Spleen (tissue), 11 donors: ENCODE measurements around the gene NENF. TPM values are rescaled to one million over a fixed set of nuclear protein-coding genes. Genes with fewer than 3 reads are reported as not detected.
"Not testable (repeated sequence)": the region's sequence is repeated elsewhere in the genome, so short reads cannot be mapped to it uniquely, and the experiment has no call there.

Experiments used
- DNase-seq: peaks from one replicate; pipeline ENCODE4 v3.0.0-alpha.2; 2020
- H3K27ac ChIP-seq, 8 donors: fragments of 200-600 bp; sonication (generic) in 7 of 8; 1 replicate in 4 of 8; 2 replicates in 4 of 8; pipeline versions ENCODE4 v1.5.0 to v1.8.0; 2016 to 2021; ENCODE audit warnings: inconsistent platforms in 4 of 8, mild to moderate bottlenecking in 4 of 8, moderate library complexity in 1 of 8
- H3K27me3 ChIP-seq, 7 donors: fragments of 200-600 bp; sonication (generic) in 6 of 7; replicated peaks in 1 of 7; 1 replicate in 4 of 7; 2 replicates in 3 of 7; pipeline versions ENCODE4 v1.5.0 to v1.8.0; 2016 to 2021; ENCODE audit warnings: inconsistent platforms in 3 of 7, mild to moderate bottlenecking in 1 of 7
- H3K36me3 ChIP-seq, 6 donors: fragments of 200-600 bp; sonication (generic) in 5 of 6; 1 replicate in 4 of 6; 2 replicates in 2 of 6; pipeline versions ENCODE4 v1.5.0 to v1.8.0; 2016 to 2021; ENCODE audit warnings: inconsistent platforms in 2 of 6
- H3K4me1 ChIP-seq, 6 donors: fragments of 200-600 bp; sonication (generic) in 5 of 6; 1 replicate in 3 of 6; 2 replicates in 3 of 6; pipeline versions ENCODE4 v1.5.0 to v1.8.0; 2016 to 2021; ENCODE audit warnings: inconsistent platforms in 3 of 6
- H3K4me3 ChIP-seq, 8 donors: fragments of 200-600 bp; sonication (generic) in 7 of 8; 1 replicate in 4 of 8; 2 replicates in 4 of 8; pipeline versions ENCODE4 v1.5.0 to v1.8.0; 2016 to 2021; ENCODE audit warnings: inconsistent platforms in 4 of 8, mild to moderate bottlenecking in 4 of 8, moderate library complexity in 2 of 8
- H3K9me3 ChIP-seq, 8 donors: fragments of 200-600 bp; sonication (generic) in 7 of 8; 1 replicate in 4 of 8; 2 replicates in 4 of 8; pipeline versions ENCODE4 v1.5.0 to v1.8.0; 2016 to 2021; ENCODE audit warnings: inconsistent platforms in 4 of 8
- POLR2A ChIP-seq, 3 donors: fragments of 450-650 bp; IDR thresholded peaks; one replicate each; pipeline ENCODE4 v1.5.1; 2017; ENCODE audit warnings: antibody characterized with exemption in 3 of 3, mild to moderate bottlenecking in 1 of 3
- POLR2AphosphoS5 ChIP-seq, 3 donors: sonication (generic); formaldehyde crosslinking; IDR thresholded peaks; one replicate each; pipeline ENCODE4 v1.5.1; 2017; ENCODE audit warnings: antibody characterized with exemption in 3 of 3
- WGBS, 5 donors: extraction: QIAGEN DNeasy Blood & Tissue Kit in 3 of 5; methylation state at CpG; one replicate each; pipeline versions ENCODE4 v1.1.5 to v1.1.7; 2013 to 2018; 5-methylcytosine and 5-hydroxymethylcytosine counted together
- intact Hi-C: fragments of 100-400 bp; cut with DNase I; formaldehyde crosslinking; loops from one replicate; pipeline ENCODE4 v1.15.0; 2023; ENCODE audit warnings: low total_unique reads
- polyA plus RNA-seq, 3 donors: library from polyadenylated mRNA; stranded (reverse); fragments of 200-250 nt; gene quantifications; one replicate each; pipeline ENCODE4 v1.2.1, GENCODE V29; 2013
- total RNA-seq, 7 donors: library from RNA; depleted of rRNA in 3 of 7; stranded (reverse); fragments of >200 nt in 3 of 7; fragmentation: NEBNext Ultra II Directional in 4 of 7; extraction: Animal tissue kit (Norgen Biotek cat#: 25700) in 4 of 7; gene quantifications; one replicate each; pipeline versions ENCODE4 v1.1.0 to v1.2.1, GENCODE V29; 2016 to 2021
- TF ChIP-seq, protein P1 (sequence below), 11 experiments: fragments of 200-600 bp in 7 of 11; fragments of 450-650 bp in 4 of 11; sonication (generic) in 4 of 11; IDR thresholded peaks in 8 of 11; conservative IDR thresholded peaks in 3 of 11; 1 replicate in 7 of 11; 2 replicates in 4 of 11; pipeline versions ENCODE4 v1.4.0 to v1.8.0; 2016 to 2021; ENCODE audit warnings: antibody characterized with exemption in 11 of 11, inconsistent platforms in 4 of 11, mild to moderate bottlenecking in 1 of 11
- donor health status: healthy with polysubstance abuse.
- donor health status: DM: no; HTN: no; CAD: no; lungs with moderate emphysema.
- donor health status: DM: no; HTN: no; CAD: no.
- donor health status: Bipolar disorder and iron deficiency.
- donor health status: healthy.
- donor health status: DM: no; HTN: no; CAD: no.
- donor health status: DM: yes; HTN: yes; CAD: no.

Gene NENF
- total and polyA plus RNA-seq, 10 donors, result 23.2 to 59.4 (median 40.8) TPM

DNA sequence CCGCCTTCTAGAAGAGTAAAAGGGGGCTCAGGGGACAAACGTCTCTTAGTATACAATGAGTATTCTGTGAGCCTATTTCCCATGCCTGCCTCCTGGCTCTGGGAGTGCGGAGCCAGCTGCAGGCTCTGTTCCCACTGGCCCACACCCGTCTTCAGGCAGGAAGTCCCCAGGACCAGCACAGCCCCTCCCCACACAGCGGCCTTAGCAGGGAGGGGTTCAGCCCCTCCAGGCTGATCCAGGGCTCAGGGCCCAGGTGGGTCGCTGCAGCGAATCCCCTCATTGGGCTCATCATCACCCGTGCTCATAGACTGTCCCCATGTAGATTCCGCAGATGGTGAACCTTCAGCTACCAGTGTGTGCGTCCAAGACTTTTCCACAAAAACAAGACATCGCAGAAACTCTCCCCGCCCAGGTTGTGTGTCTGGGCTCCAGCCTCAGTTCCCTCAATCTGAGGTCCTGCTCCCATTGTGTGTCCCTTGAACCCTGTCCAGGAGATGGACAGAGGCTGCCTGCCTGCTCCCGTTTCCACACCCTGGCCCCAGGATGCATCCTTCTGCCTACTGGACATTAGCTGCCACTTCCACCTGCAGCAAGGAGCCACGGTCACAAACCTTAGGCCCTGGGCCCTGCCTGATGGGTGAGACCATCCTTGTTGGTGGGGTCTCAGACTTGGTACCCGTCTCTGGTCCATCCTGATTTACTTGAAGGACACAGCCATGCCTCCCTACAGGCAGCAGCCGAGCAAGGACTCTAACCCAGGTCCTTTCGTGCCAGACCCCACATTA, 39.4 kb downstream of the NENF start:
- intact Hi-C loops, result no loop called here

DNA sequence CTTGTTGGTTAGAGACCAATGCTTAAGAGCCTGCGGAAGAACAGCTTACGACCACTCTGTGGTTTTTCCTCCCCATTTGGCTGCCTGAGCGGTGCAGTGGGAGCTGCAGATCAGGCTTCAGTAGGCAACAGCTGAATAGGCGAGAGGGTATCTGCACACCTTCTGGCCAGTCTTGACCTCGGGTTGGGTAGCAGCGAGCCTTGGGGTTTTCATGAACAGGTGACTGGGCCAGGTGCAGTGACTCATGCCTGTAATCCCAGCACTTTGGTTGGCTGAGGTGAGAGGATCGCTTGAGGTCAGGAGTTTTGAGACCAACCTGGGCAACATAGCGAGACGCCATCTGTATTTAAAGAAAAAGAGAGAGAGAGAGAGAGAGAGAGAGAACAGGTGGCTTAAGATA, 41.0 kb downstream of the NENF start:
- Histone ChIP-seq H3K36me3 (no peaks in the 10 kb centered on the region), H3K9me3 (no peaks in the 10 kb centered on the region), H3K27ac (no peak overlapping the region), H3K27me3 (peaks cover 0 to under 1% (median 0%) of the 10 kb centered on the region in 7 donors), H3K4me1 (peaks cover 0 to 11% (median 6%) of the 10 kb centered on the region in 6 donors), H3K4me3 (no peak overlapping the region)
- DNase-seq, result no peak
- intact Hi-C loops, result no loop called here
- WGBS, 5 donors, result 88 to 95% (median 93%) methylated on average over 9 of the region's 9 CpGs
- TF ChIP-seq, protein P1, sequence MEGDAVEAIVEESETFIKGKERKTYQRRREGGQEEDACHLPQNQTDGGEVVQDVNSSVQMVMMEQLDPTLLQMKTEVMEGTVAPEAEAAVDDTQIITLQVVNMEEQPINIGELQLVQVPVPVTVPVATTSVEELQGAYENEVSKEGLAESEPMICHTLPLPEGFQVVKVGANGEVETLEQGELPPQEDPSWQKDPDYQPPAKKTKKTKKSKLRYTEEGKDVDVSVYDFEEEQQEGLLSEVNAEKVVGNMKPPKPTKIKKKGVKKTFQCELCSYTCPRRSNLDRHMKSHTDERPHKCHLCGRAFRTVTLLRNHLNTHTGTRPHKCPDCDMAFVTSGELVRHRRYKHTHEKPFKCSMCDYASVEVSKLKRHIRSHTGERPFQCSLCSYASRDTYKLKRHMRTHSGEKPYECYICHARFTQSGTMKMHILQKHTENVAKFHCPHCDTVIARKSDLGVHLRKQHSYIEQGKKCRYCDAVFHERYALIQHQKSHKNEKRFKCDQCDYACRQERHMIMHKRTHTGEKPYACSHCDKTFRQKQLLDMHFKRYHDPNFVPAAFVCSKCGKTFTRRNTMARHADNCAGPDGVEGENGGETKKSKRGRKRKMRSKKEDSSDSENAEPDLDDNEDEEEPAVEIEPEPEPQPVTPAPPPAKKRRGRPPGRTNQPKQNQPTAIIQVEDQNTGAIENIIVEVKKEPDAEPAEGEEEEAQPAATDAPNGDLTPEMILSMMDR (IDR thresholded peaks at IDR 0.05 in 8 of 11, conservative IDR thresholded peaks at IDR 0.05 in 3 of 11), result no peak
- TF ChIP-seq POLR2A (IDR thresholded peaks at IDR 0.05), result no peak
- no peak for TF ChIP-seq POLR2AphosphoS5 (IDR thresholded peaks at IDR 0.05)

More for the DNA sequence above, 39.4 kb downstream of the NENF start:
- Histone ChIP-seq H3K9me3 (no peaks in the 10 kb centered on the region), H3K27ac (no peak overlapping the region), H3K36me3 (no peaks in the 10 kb centered on the region), H3K4me3 (no peak overlapping the region), H3K4me1 (peaks cover 0 to 4% (median 2%) of the 10 kb centered on the region in 6 donors), H3K27me3 (no peaks in the 10 kb centered on the region)
- DNase-seq, result peak; percentile 56
- WGBS, 5 donors, result 87 to 93% (median 90%) methylated on average over 15 to 17 of the region's 17 CpGs
- no peak for TF ChIP-seq POLR2A (IDR thresholded peaks at IDR 0.05)
- TF ChIP-seq, protein P1 (IDR thresholded peaks at IDR 0.05 in 8 of 11, conservative IDR thresholded peaks at IDR 0.05 in 3 of 11), result no peak
- TF ChIP-seq POLR2AphosphoS5 (IDR thresholded peaks at IDR 0.05), result no peak

DNA sequence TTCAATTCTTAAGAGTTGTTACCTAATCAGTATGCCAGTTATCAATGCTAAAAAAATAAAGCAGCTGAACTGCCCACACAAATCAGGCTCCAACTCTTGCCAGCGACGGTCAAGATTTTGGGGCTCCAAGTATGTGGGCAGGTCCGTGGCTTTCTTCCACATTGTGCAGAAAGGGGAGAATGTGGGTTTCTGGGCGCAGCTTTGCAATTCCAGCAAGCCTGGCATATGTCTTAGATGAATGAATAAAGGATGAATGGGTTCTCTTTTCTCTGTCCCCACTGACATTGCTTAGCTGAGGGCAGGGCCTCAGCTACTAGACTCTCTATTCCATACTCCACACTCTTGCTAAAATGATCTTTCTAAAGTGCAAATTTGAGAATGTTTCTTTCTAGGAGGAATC, 42.4 kb downstream of the NENF start:
- TF ChIP-seq, protein P1 (IDR thresholded peaks at IDR 0.05 in 8 of 11, conservative IDR thresholded peaks at IDR 0.05 in 3 of 11), result no peak
- TF ChIP-seq POLR2AphosphoS5 (IDR thresholded peaks at IDR 0.05) (no peak), POLR2A (IDR thresholded peaks at IDR 0.05) (no peak)
- Histone ChIP-seq H3K27ac (no peak overlapping the region), H3K27me3 (peaks cover 0 to 10% (median 0%) of the 10 kb centered on the region in 7 donors), H3K4me1 (peaks cover 0 to 11% (median 6%) of the 10 kb centered on the region in 6 donors), H3K4me3 (no peak overlapping the region), H3K9me3 (no peaks in the 10 kb centered on the region), H3K36me3 (no peaks in the 10 kb centered on the region)
- intact Hi-C loops, result loop anchor here (5.0 kb wide), 1 partner anchor 307 kb away; no protein-coding TSS in a partner anchor
- 87 to 94% (median 91%) methylated on average over 4 of the region's 4 CpGs for WGBS, 5 donors
- DNase-seq, result no peak

DNA sequence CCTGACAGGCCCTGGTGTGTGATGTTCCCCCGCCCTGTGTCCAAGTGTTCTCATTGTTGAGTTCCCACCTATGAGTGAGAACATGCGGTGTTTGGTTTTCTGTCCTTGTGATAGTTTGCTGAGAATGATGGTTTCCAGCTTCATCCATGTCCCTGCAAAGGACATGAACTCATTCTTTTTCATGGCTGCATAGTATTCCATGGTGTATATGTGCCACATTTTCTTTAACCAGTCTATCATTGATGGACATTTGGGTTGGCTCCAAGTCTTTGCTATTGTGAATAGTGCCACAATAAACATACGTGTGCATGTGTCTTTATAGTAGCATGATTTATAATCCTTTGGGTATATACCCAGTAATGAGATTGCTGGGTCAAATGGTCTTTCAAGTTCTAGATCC, 43.1 kb downstream of the NENF start:
- intact Hi-C loops, result loop anchor here (5.0 kb wide), 1 partner anchor 306 kb away; no protein-coding TSS in a partner anchor
- not testable (repeated sequence) for DNase-seq

More for the DNA sequence above, 43.1 kb downstream of the NENF start:
- H3K9me3 ChIP-seq, H3K36me3 ChIP-seq, H3K27ac ChIP-seq, H3K4me3 ChIP-seq: not testable (repeated sequence)
- H3K4me1 ChIP-seq, result peaks cover 0 to 11% (median 6%) of the 10 kb centered on the region in 6 donors
- WGBS, 5 donors, result 86 to 98% (median 93%) methylated on average over 3 of the region's 3 CpGs
- H3K27me3 ChIP-seq, result peaks cover 0 to 10% (median 0%) of the 10 kb centered on the region in 7 donors
